Body of pancreas (tissue), 4 donors: ENCODE measurements around the gene SGMS1. TPM values are rescaled to one million over a fixed set of nuclear protein-coding genes. Genes with fewer than 3 reads are reported as not detected.

Experiments
- ATAC-seq: fragments of 150-250 bp; one replicate; pipeline ENCODE4 v1.9.1; 2016
- DNase-seq, 4 donors: peaks; one replicate each; pipeline ENCODE4 v3.0.0-alpha.2; 2019
- H3K27ac ChIP-seq, 4 donors: fragments of 200-600 bp; sonication (generic); 1 replicate in 3 of 4; 2 replicates in 1 of 4; pipeline versions ENCODE4 v1.5.1 to v1.6.1; 2016 to 2019; ENCODE audit warnings: mild to moderate bottlenecking in 1 of 4, mixed read lengths in 1 of 4, moderate library complexity in 1 of 4
- H3K27me3 ChIP-seq, 2 donors: fragments of 200-600 bp; sonication (generic); one replicate each; pipeline ENCODE4 v1.6.0; 2016; ENCODE audit warnings: mild to moderate bottlenecking in 1 of 2
- H3K36me3 ChIP-seq, 2 donors: fragments of 200-600 bp; sonication (generic); replicated peaks in 1 of 2; 2 replicates each; pipeline ENCODE4 v1.5.1; 2016; ENCODE audit warnings: low read depth in 2 of 2; ENCODE audit not compliant: insufficient read depth in 1 of 2
- H3K4me1 ChIP-seq: fragments of 200-600 bp; sonication (generic); one replicate; pipeline ENCODE4 v1.6.0; 2016
- H3K4me3 ChIP-seq, 2 donors: fragments of 200-600 bp; sonication (generic); 1 replicate in 1 of 2; 2 replicates in 1 of 2; pipeline ENCODE4 v1.5.1; 2016 to 2019
- H3K9me3 ChIP-seq, 3 donors: fragments of 200-600 bp; sonication (generic); 1 replicate in 2 of 3; 2 replicates in 1 of 3; pipeline ENCODE4 v1.5.1; 2016
- POLR2A ChIP-seq, 3 donors: fragments of 450-650 bp; IDR thresholded peaks; one replicate each; pipeline ENCODE4 v1.6.1; 2016; ENCODE audit warnings: antibody characterized with exemption in 3 of 3, mild to moderate bottlenecking in 2 of 3
- WGBS, 2 donors: methylation state at CpG; one replicate each; pipeline ENCODE4 v1.1.5; 2017; 5-methylcytosine and 5-hydroxymethylcytosine counted together
- intact Hi-C: fragments of 100-400 bp; cut with DNase I; formaldehyde crosslinking; loops from one replicate; pipeline ENCODE4 v1.15.1; 2023
- total RNA-seq, 2 donors: library from RNA; depleted of rRNA; stranded (reverse); fragments of >200 nt; gene quantifications; one replicate each; pipeline ENCODE4 v1.1.0, GENCODE V29; 2016
- TF ChIP-seq, protein P1 (sequence below), 7 experiments: fragments of 450-650 bp in 4 of 7; fragments of 200-600 bp in 3 of 7; sonication (generic) in 3 of 7; IDR thresholded peaks; one replicate each; pipeline ENCODE4 v1.5.1; 2016 to 2019; ENCODE audit warnings: antibody characterized with exemption in 7 of 7

Gene SGMS1
- total RNA-seq, 2 donors from 2014 or later, result 46.2 to 68.9 TPM

- H3K9me3 ChIP-seq, result no peaks in the 10 kb centered on the region
- 48 to 50% methylated on average over 3 of the region's 3 CpGs for WGBS, 2 donors
- intact Hi-C loops, result no loop called here
Observed at GRCh38 chr10:50595785-50596184, 28.0 kb downstream of the SGMS1 start.

GRCh38 chr10:50593523-50594376 lies 30.0 kb downstream of the SGMS1 start:
- DNase-seq (peak in 1 of 4 donors; percentile 43), ATAC-seq (peak; percentile 63)
- H3K4me3 ChIP-seq, result no peak overlapping the region
- no peaks in the 10 kb centered on the region for H3K9me3 ChIP-seq
- H3K27ac ChIP-seq, result no peak overlapping the region
- TF ChIP-seq POLR2A (IDR thresholded peaks at IDR 0.05), result no peak
- TF ChIP-seq, protein P1, sequence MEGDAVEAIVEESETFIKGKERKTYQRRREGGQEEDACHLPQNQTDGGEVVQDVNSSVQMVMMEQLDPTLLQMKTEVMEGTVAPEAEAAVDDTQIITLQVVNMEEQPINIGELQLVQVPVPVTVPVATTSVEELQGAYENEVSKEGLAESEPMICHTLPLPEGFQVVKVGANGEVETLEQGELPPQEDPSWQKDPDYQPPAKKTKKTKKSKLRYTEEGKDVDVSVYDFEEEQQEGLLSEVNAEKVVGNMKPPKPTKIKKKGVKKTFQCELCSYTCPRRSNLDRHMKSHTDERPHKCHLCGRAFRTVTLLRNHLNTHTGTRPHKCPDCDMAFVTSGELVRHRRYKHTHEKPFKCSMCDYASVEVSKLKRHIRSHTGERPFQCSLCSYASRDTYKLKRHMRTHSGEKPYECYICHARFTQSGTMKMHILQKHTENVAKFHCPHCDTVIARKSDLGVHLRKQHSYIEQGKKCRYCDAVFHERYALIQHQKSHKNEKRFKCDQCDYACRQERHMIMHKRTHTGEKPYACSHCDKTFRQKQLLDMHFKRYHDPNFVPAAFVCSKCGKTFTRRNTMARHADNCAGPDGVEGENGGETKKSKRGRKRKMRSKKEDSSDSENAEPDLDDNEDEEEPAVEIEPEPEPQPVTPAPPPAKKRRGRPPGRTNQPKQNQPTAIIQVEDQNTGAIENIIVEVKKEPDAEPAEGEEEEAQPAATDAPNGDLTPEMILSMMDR (IDR thresholded peaks at IDR 0.05), result no peak
- intact Hi-C loops, result no loop called here
- no peaks in the 10 kb centered on the region for H3K27me3 ChIP-seq
- no peaks in the 10 kb centered on the region for H3K36me3 ChIP-seq
- peaks cover 41% of the 10 kb centered on the region for H3K4me1 ChIP-seq
- WGBS, 2 donors, result 61 to 74% methylated on average over 6 of the region's 6 CpGs

More at GRCh38 chr10:50595785-50596184, 28.0 kb downstream of the SGMS1 start:
- no peaks in the 10 kb centered on the region for H3K27me3 ChIP-seq
- DNase-seq (peak in 2 of 4 donors; percentile 49 to 61), ATAC-seq (peak; percentile 38)
- no peak overlapping the region for H3K4me3 ChIP-seq
- H3K27ac ChIP-seq, result peak overlapping the region in 3 of 4 donors; percentile 65 to 76 (median 70)
- TF ChIP-seq, protein P1 (IDR thresholded peaks at IDR 0.05), result no peak
- TF ChIP-seq POLR2A (IDR thresholded peaks at IDR 0.05), result no peak
- H3K36me3 ChIP-seq, result no peaks in the 10 kb centered on the region
- H3K4me1 ChIP-seq, result peaks cover 61% of the 10 kb centered on the region

- ATAC-seq, result no peak
- 90 to 91% methylated on average over 7 of the region's 7 CpGs for WGBS, 2 donors
Observed at GRCh38 chr10:50592961-50593418, 30.8 kb downstream of the SGMS1 start.

GRCh38 chr10:50590935-50591334 lies 32.8 kb downstream of the SGMS1 start:
- no peaks in the 10 kb centered on the region for H3K9me3 ChIP-seq
- intact Hi-C loops, result no loop called here
- no peak overlapping the region for H3K27ac ChIP-seq
- 84 to 94% methylated on average over 4 of the region's 4 CpGs for WGBS, 2 donors
- no peak for TF ChIP-seq POLR2A (IDR thresholded peaks at IDR 0.05)
- TF ChIP-seq, protein P1 (IDR thresholded peaks at IDR 0.05), result no peak
- H3K27me3 ChIP-seq, result no peaks in the 10 kb centered on the region
- DNase-seq, result no peak
- ATAC-seq, result no peak
- no peaks in the 10 kb centered on the region for H3K36me3 ChIP-seq
- no peak overlapping the region for H3K4me3 ChIP-seq
- peaks cover 14% of the 10 kb centered on the region for H3K4me1 ChIP-seq

More at GRCh38 chr10:50592961-50593418, 30.8 kb downstream of the SGMS1 start:
- H3K36me3 ChIP-seq, result no peaks in the 10 kb centered on the region
- no peak for DNase-seq
- intact Hi-C loops, result no loop called here
- H3K9me3 ChIP-seq, result no peaks in the 10 kb centered on the region
- no peaks in the 10 kb centered on the region for H3K27me3 ChIP-seq
- H3K4me3 ChIP-seq, result no peak overlapping the region
- TF ChIP-seq, protein P1 (IDR thresholded peaks at IDR 0.05), result no peak
- no peak for TF ChIP-seq POLR2A (IDR thresholded peaks at IDR 0.05)
- no peak overlapping the region for H3K27ac ChIP-seq
- peaks cover 35% of the 10 kb centered on the region for H3K4me1 ChIP-seq
